GM21447 (cell line): ENCODE data around the gene COPG1.
"Not testable (repeated sequence)": the region's sequence is repeated elsewhere in the genome, so short reads cannot be mapped to it uniquely, and the experiment has no call there.

Source experiments
- ATAC-seq: cut with Tn5 transposase; IDR thresholded peaks from one replicate; pipeline ENCODE4 v1.9.1; 2021; ENCODE audit not compliant: unreplicated experiment

The COPG1 gene

DNA sequence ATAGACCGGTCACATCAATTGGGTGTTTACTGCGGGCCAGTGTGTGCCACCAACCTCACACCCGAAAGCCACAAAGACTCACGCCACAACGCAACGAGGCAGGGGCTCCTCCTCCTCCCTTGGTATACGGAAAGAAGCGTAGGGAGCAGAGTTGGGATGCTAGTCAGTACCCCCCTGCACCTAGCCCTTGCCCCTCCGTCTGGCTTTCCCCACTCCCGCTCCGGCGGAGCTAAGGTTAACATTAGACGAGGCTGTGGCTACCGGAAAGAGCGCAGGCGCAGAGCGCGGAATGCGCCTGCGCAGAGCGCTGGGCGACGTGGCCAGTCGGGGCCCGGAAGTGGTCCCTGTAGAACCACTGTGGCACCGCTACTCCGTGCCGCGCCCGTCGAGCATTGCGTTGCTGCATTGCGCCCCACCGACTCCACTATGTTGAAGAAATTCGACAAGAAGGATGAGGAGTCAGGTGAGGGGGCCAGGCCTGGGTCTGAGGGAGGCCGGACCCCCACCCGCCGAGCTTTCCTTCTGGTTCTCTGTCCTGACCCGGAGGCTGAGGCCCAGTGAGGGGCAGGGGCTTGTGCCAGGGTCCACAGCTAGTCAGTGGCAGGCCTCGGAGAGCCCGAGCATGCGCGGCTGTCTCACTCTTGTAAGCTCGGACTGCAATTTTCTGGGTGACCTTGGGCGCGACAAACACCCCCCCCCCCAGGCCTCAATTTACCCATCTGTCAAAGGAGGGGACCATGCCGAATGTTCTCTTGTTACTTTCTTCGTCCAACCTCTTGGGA is at the start of gene COPG1:
Gene COPG1 (plus strand): TSS at position 323 of the 782 bp plus-strand sequence. CDS start 104 bp downstream, at position 427.
- peak; percentile 86 for ATAC-seq

- ATAC-seq, result no peak
These were observed 44.9 kb upstream of the COPG1 start for GRCh38 chr3:129204473-129204872.

DNA sequence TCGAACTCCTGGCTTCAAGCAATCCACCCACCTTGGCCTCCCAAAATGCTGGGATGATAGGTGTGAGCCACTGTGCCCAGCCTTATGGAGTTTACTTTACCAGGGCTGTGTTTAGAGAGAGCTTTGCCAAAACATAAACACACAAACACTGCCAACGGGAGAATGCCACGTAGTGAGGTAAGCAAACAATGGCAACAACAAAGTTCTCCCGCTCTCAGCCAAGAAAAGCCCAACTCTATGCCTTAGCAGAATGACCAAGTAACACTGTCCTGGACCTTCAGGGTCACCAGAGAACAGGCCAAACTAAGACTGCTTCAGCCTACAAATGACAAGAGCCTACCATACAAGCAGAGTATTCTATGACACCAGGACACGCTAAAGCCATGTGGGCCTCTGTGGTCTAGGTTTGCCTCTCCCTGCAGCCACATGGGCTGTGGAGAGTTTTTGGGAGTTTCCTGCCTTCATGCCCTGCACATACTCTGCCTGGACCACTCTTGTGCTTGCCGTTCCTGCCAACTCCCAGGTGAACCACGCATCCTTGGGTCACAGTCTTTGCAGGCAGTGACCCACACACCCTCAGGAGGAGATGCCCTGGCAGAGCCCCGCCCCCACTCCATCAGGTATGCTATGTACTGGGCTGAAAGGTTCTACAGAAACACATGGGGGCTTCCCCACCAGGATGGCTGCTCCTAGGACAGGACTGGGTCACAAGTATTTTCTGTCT is 44.1 kb upstream of the COPG1 start:
- ATAC-seq, result no peak

DNA sequence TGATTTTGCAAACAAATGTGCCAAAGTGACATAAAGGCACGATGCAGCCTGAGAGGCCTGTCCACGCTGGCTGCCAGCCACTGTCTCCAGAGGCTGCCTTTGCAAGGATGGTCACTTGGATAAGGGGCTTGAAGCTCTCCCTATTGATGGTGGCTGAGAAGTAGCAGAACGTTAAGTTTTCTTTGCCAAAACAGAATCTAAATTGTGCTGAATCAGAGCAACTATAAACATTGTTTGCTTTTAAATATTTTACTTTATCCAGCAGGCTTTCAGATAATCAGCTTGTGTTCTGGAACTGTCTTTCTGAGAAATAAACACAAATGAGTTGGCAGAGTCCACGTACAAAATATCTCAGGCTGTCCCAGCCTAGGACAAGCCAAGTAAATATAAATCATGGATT is 41.9 kb upstream of the COPG1 start:
- ATAC-seq, result no peak

GRCh38 chr3:129211345-129211744 is 38.1 kb upstream of the COPG1 start:
- no peak for ATAC-seq

DNA sequence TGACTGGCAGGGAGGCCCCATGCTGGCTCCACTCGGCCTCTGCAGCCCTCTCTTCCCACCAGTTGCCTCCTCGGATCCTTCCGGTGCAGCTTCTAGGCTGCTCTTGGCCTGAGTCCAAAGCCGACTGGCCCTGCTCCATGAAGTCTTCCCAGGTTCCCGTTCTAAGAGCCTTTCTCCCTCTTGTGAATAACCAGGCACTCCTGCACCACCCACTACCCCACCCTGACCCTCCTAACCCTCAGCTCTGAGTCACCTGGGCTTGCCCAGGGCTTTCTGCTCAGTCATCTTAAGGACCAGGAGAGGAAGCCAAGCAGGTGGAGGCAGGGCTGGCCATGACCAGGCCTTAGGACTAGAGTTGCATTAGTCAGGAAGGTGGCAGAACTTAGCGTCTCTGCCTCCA is 37.6 kb upstream of the COPG1 start:
- no peak for ATAC-seq

DNA sequence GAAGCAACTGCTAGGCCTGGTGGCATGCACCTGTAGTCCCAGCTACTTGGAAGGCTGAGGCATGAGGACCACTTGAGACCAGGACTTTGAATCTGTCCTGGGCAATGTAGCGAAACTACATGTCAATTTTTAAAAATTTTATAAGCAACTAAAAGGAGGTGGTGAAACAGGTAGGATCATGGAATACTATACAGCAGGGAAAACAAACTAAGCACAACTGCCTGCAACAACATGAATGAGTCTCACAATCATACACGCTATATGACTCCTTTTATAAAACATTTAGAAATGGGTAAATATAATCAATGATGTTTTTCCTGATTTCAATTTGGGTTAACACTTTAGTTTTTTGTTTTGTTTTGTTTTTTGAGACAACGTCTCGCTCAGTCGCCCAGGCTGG is 36.2 kb upstream of the COPG1 start:
- no peak for ATAC-seq

DNA sequence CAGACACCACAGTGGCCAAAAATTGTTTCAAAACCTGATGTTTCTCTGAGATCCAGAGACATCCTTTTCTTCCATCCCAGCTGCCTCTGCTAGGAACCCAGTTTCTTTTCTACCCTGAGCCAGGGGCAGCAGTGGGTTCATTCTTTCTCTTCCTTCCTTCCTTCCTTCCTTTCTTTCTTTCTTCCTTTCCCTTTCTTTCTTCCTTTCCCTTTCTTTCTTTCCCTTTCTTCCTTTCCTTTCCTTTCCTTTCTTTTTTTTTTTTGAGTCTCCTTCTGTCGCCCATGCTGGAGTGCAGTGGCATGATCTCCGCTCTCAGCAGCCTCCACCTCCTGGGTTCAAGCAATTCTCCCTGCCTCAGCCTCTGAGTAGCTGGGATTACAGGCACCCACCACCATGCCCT is 30.7 kb upstream of the COPG1 start:
- ATAC-seq, result no peak

DNA sequence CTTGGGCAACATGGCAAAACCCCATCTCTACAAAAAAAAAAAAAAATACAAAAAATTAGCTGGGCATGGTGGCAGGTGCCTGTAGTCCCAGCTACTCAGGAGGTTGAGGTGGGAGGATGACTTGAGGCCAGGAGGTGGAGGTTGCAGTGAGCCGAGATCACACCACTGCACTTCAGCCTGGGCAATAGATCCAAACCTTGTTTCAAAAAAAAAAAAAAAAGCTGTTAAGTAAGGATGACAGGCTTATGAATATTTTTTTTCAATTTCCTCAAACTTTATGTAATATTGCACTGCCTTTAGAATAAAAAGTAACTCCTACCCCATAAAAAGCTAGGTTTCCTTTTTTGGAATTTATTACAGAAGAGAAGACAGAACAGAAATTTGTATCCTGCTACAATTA is 25.0 kb upstream of the COPG1 start:
- not testable (repeated sequence) for ATAC-seq

DNA sequence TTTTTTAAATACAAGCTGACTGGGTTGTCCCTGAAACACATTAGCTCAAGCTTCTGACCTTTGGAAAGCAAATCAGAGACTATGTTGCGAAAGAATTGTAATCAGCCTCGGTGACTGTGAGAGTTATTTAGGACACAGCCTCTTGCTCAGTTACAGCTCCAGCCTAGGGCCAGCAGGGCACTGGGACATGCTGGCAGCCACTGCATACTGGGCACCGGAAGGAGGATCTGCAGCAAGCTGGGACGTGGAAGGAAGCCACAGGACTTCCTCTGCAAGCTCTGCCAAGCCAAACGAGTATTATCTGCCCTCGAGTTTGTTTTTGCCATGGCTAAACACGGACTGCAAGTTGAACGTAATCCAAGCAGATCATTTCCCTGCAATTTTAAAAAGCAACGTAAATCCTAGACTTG is 24.4 kb upstream of the COPG1 start:
- no peak for ATAC-seq

DNA sequence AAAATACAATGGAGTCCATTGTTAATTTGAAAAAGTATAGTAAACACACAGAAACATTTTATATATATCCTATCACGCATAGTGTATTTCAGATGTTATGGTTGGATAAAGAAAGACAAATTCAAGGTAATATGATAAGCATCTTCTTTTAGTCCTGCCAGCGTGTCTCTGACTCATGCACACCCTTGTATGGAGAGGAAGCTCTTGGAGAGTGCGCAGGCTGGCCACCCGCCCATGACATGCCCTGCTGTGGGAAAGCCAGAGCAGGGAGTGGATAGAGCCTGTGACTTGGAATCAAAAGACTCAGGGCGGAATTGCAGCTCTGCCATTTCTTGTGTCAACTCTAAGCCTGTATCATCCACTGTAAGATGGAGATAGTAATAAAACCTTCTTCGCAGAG is 23.0 kb upstream of the COPG1 start:
- ATAC-seq, result no peak

DNA sequence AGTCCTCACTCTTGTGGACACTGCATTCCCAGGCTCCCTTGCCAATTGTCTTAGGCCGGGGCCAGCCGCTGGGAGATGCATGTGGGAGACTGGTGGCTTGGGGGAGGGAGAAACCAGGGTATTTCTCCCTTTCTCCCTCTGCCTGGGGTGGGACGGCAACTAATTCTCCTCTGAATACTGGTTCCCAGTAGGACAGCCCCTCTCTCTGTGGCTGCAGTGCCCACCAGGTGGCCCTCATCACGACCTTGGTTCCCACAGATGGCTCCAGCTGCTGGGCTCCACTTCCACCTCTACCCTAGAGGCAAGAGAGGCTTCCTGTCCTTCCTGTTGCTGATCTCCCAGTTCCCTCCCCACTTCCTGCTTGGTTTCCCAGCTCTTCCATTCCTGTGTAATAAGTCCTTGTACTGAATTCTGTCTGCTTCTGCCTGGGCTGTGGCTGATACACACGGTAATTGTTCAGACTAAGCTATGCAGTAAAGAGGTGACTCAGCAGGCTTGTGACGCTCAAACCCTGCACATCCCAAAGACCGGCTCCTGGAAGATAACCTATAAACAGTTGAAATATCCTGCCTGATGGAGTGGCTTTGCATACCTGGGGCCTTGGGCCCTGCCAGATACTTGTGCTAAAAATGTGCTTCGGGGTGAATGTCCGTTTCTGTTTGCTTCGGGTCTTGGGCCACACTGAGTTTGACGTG is 20.4 kb upstream of the COPG1 start:
- ATAC-seq, result no peak

DNA sequence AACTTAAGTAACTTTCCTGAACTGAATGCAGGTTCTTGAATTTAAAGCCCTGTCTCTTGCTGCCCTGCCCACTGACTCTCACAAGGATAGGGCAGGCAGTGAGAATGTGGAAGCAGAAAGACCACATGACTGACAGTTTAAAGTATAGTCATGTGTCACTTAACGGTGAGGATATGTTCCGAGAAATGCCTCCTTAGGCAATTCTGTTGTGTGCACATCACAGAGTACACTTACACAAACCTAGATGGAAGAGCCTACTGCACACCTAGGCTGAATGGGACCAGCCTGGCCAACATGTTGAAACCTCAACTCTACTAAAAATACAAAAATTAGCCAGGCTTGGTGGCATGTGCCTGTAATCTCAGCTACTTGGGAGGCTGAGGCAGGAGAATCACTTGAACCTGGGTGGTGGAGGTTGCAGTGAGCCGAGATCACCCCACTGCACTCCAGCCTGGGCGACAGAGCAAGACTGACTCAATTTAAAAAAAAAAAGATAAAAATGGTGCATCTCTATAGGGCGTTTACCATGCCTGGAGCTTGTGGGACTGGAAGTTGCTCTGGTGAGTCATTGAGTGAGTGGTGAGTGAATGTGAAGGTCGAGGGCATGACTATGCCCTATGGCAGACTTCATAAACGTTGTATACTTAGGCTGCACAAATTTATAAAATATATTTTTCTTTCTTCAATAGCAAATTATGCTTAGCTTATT is 18.9 kb upstream of the COPG1 start:
- ATAC-seq, result no peak

GRCh38 chr3:129231331-129232119 is 17.9 kb upstream of the COPG1 start:
- ATAC-seq, result no peak

DNA sequence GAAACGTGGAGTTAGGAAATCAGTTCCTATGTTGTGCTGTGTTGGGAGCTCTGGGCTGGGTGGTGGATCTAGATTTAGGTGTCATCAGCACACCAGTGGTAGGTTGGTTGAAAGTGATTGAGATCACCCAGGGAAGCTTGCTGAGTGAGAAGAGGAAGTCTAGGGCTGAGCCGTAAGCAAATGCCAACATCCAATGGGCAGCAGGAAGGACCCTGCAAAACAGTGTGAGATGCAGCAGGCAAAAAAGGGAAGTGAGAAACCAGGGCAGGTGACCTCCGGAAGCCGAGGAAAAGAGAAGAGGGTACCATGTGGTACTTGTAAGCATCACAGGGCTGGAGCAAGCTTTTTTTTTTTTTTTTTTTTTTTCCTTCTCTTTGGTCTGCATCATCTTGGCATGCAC is 15.9 kb upstream of the COPG1 start:
- ATAC-seq, result peak; percentile 97

DNA sequence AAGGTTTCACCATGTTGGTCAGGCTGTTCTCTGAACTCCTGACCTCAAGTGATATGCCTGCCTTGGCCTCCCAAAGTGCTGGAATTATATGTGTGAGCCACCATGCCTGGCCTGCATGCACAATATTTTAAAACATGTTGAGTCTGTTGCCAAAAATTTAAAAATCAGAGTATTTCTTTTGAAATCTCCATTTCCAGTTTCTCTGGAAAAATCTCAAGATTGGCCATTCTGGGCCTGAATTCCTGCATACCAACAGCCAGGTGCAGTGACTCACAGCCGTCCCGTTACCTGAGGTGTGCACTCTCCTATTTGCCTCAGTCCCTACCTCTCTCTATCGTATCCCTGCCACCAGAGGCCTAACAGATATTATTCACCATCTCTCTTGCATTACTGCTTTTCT is 15.0 kb upstream of the COPG1 start:
- ATAC-seq, result no peak

GRCh38 chr3:129235344-129235917 is 14.0 kb upstream of the COPG1 start:
- ATAC-seq, result no peak

GRCh38 chr3:129238945-129239705 is 10.3 kb upstream of the COPG1 start:
- no peak for ATAC-seq

- no peak for ATAC-seq
These were observed 9.4 kb upstream of the COPG1 start for GRCh38 chr3:129239991-129240390.
